ENCODE measurements around the gene MBNL2. TPM values are rescaled to one million over a fixed set of nuclear protein-coding genes. Genes with fewer than 3 reads are reported as not detected.
A peak's percentile ranks its signal among the peaks of the same experiment; 100 is the strongest.

MBNL2 gene
- polyA plus RNA-seq, 1 experiment = 27.4 TPM

GRCh38 chr13:97341135-97341534, 119.0 kb downstream of the MBNL2 start:
- Histone ChIP-seq H3K36me3 (ENCODE audit: control insufficient read depth, insufficient read depth, low read length) (peaks cover 2% of the 10 kb centered on the region), H3K4me3 (ENCODE audit: low read depth, low read length) (no peak overlapping the region), H3K27me3 (ENCODE audit: control insufficient read depth, insufficient read depth, low read length) (no peaks in the 10 kb centered on the region)
- ChIA-PET POLR2A (no interaction called here), CTCF (interaction anchor here (6.6 kb wide), 1 partner anchor 231 kb away, joined by 68 read pairs; no protein-coding TSS in a partner anchor)
- no peak for TF ChIP-seq CTCF (IDR thresholded peaks at IDR 0.05; ENCODE audit: insufficient read depth, low read depth, low read length)
- DNase-seq (ENCODE audit: low read depth) = no peak

- CTCF ChIA-PET = interaction anchor here (1.0 to 6.6 kb wide), 6 partner anchors 11 to 232 kb away, joined by 3 to 68 read pairs (median 4); no protein-coding TSS in a partner anchor
- POLR2A ChIA-PET = no interaction called here
- TF ChIP-seq CTCF (IDR thresholded peaks at IDR 0.05; ENCODE audit: insufficient read depth, low read depth, low read length) = no peak
- Histone ChIP-seq H3K4me3 (ENCODE audit: low read depth, low read length) (no peak overlapping the region), H3K36me3 (ENCODE audit: control insufficient read depth, insufficient read depth, low read length) (peaks cover 5% of the 10 kb centered on the region), H3K27me3 (ENCODE audit: control insufficient read depth, insufficient read depth, low read length) (no peaks in the 10 kb centered on the region)
- no peak for DNase-seq (ENCODE audit: low read depth)
These were observed 120.0 kb downstream of the MBNL2 start for GRCh38 chr13:97342136-97342535.

GRCh38 chr13:97342936-97343335, 120.8 kb downstream of the MBNL2 start:
- Histone ChIP-seq H3K27me3 (ENCODE audit: control insufficient read depth, insufficient read depth, low read length) (no peaks in the 10 kb centered on the region), H3K4me3 (ENCODE audit: low read depth, low read length) (no peak overlapping the region), H3K36me3 (ENCODE audit: control insufficient read depth, insufficient read depth, low read length) (peaks cover 8% of the 10 kb centered on the region)
- ChIA-PET POLR2A (no interaction called here), CTCF (interaction anchor here (1.1 to 6.6 kb wide), 4 partner anchors 104 to 233 kb away, joined by 3 to 68 read pairs (median 7); no protein-coding TSS in a partner anchor)
- TF ChIP-seq CTCF (IDR thresholded peaks at IDR 0.05; ENCODE audit: insufficient read depth, low read depth, low read length) = no peak
- no peak for DNase-seq (ENCODE audit: low read depth)

- Histone ChIP-seq H3K36me3 (ENCODE audit: control insufficient read depth, insufficient read depth, low read length) (peaks cover 8% of the 10 kb centered on the region), H3K27me3 (ENCODE audit: control insufficient read depth, insufficient read depth, low read length) (no peaks in the 10 kb centered on the region), H3K4me3 (ENCODE audit: low read depth, low read length) (no peak overlapping the region)
- CTCF ChIA-PET = interaction anchor here (0.6 to 6.6 kb wide), 20 partner anchors 9 to 275 kb away, joined by 3 to 68 read pairs (median 4); partner anchors contain the start of gene MBNL2
- POLR2A ChIA-PET = no interaction called here
- TF ChIP-seq CTCF (IDR thresholded peaks at IDR 0.05; ENCODE audit: insufficient read depth, low read depth, low read length) = peak; percentile 74
- DNase-seq (ENCODE audit: low read depth) = no peak
These were observed 122.4 kb downstream of the MBNL2 start for GRCh38 chr13:97344265-97345175.

GRCh38 chr13:97346097-97346496, 124.0 kb downstream of the MBNL2 start:
- no peaks in the 10 kb centered on the region for H3K27me3 ChIP-seq (ENCODE audit: control insufficient read depth, insufficient read depth, low read length)
- peaks cover 8% of the 10 kb centered on the region for H3K36me3 ChIP-seq (ENCODE audit: control insufficient read depth, insufficient read depth, low read length)
- no peak overlapping the region for H3K4me3 ChIP-seq (ENCODE audit: low read depth, low read length)
- no peak for DNase-seq (ENCODE audit: low read depth)
- TF ChIP-seq CTCF (IDR thresholded peaks at IDR 0.05; ENCODE audit: insufficient read depth, low read depth, low read length) = no peak
- ChIA-PET CTCF (no interaction called here), POLR2A (no interaction called here)
